ENCODE results near the gene ITPRIPL1.

The ITPRIPL1 gene

DNA sequence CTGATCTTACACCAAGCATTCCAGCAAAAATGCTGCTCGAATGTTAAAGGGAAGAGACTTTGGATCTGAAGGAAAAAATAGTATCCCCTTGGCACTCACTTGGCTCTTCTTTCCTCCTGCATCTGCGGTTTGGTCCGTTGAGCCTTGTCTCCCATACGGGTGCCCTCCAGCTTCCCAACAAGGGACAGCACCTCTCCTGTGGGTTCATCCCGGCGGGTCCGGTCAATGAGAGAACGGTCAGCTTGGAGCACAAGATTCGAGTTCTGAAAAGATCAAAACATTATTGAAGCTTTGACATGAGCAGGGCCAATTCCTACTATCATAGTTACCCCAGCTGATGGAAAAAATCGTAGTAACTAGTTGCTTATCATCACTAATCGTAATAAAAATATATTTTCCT is 20.5 kb upstream of the ITPRIPL1 start:
- no peak for DNase-seq (ENCODE audit: low read depth, low spot score)
- Histone ChIP-seq H3K4me1 (ENCODE audit: insufficient read depth, insufficient read length) (no peaks in the 10 kb centered on the region), H3K36me3 (ENCODE audit: insufficient read depth, insufficient read length, low read length) (peaks cover 51% of the 10 kb centered on the region), H3K4me3 (ENCODE audit: insufficient read length, low read depth) (peak overlapping the region; percentile 94), H3K27me3 (ENCODE audit: insufficient read depth, insufficient read length) (no peaks in the 10 kb centered on the region), H3K9ac (ENCODE audit: insufficient read length, low read depth) (peak overlapping the region; percentile 99), H3K9me3 (ENCODE audit: insufficient read depth, low read length) (no peaks in the 10 kb centered on the region)
- no peak for TF ChIP-seq YY1 (IDR thresholded peaks at IDR 0.05; ENCODE audit: insufficient read depth, insufficient read length)
- no peak for TF ChIP-seq SUZ12 (IDR thresholded peaks at IDR 0.05; ENCODE audit: extremely low read depth, insufficient read depth, insufficient read length)

DNA sequence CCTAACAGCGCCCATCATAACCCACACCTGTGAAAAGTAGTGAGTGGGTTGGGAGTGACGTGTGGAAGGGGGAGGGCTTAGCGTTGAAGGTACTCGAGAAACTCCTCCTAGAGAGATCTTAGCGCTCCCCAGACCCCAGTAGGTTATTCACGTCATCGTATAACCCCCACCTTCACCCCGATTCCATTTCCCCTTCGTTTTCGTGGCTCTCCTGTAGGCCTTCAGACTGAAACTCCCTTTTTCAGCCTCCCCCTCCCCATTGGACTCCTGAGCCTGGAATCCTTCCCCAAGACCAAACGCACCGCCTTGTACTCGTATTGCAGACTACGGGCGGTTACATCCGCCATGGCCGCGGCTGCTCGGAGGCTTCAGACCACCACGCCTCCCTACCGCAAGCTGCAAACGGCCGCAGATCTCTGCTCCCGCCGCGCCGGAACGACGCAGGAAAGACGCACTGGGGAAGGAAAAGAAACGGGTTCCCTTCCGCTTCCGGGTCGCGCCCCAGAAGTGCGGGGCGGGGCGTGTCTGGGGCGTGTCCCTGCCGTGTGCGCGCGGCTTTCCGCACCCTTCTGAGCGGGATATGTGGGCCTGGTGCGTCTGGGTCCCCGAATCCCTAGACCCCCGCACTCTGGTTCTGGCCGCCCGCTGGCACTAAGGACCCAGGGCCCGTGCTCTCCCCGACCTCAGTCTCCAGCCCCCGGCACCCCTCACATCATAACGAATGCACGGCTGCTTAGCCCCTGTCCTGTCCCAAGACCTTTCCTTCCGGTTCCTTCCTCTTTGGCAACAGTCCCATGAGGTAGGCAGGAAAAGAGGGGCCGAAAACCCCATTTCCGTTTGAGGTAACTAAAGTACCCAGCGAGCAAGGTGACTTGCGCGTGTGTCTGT is 19.8 kb upstream of the ITPRIPL1 start, which contains the start of gene SNRNP200:
TSS of gene SNRNP200 (minus strand) at position 456 of the 888 bp plus-strand sequence. CDS start at position 347, 109 bp downstream.
- TF ChIP-seq ZNF274 (IDR thresholded peaks at IDR 0.05; ENCODE audit: low read depth, low read length) (no peak), SUZ12 (IDR thresholded peaks at IDR 0.05; ENCODE audit: extremely low read depth, insufficient read depth, insufficient read length) (no peak), YY1 (IDR thresholded peaks at IDR 0.05; ENCODE audit: insufficient read depth, insufficient read length) (no peak)
- peak within 1 kb of the TSS; percentile 99 for H3K9ac ChIP-seq (ENCODE audit: insufficient read length, low read depth)
- H3K27me3 ChIP-seq (ENCODE audit: insufficient read depth, insufficient read length), result no peaks in the 10 kb centered on the region
- peak within 1 kb of the TSS; percentile 94 for H3K4me3 ChIP-seq (ENCODE audit: insufficient read length, low read depth)
- H3K4me1 ChIP-seq (ENCODE audit: insufficient read depth, insufficient read length), result no peaks in the 10 kb centered on the region
- H3K36me3 ChIP-seq (ENCODE audit: insufficient read depth, insufficient read length, low read length), result peaks cover 43% of the 10 kb centered on the region
- peak; percentile 81 for DNase-seq (ENCODE audit: low read depth, low spot score)
- no peaks in the 10 kb centered on the region for H3K9me3 ChIP-seq (ENCODE audit: insufficient read depth, low read length)

DNA sequence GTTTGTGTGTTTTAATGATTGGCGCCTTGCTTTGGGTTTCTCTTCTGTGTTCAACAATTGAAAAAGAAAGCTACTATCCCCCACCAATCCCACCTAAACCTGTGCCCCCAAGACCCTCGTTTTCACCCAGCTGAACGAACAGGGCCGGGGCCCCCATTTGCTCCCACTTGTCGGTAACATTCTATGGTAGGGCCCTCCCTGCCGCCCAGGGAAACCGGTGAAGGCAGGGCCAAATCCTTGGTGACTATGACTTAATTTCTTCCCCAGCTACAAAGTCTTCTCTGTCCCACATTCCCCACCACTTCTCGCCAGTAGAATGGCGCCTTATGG is 19.2 kb upstream of the ITPRIPL1 start:
- DNase-seq (ENCODE audit: low read depth, low spot score), result no peak
- peaks cover 38% of the 10 kb centered on the region for H3K36me3 ChIP-seq (ENCODE audit: insufficient read depth, insufficient read length, low read length)
- peak overlapping the region; percentile 99 for H3K9ac ChIP-seq (ENCODE audit: insufficient read length, low read depth)
- TF ChIP-seq ZNF274 (IDR thresholded peaks at IDR 0.05; ENCODE audit: low read depth, low read length), result no peak
- TF ChIP-seq SUZ12 (IDR thresholded peaks at IDR 0.05; ENCODE audit: extremely low read depth, insufficient read depth, insufficient read length), result no peak
- no peak for TF ChIP-seq YY1 (IDR thresholded peaks at IDR 0.05; ENCODE audit: insufficient read depth, insufficient read length)
- no peaks in the 10 kb centered on the region for H3K27me3 ChIP-seq (ENCODE audit: insufficient read depth, insufficient read length)
- H3K4me1 ChIP-seq (ENCODE audit: insufficient read depth, insufficient read length), result no peaks in the 10 kb centered on the region
- no peaks in the 10 kb centered on the region for H3K9me3 ChIP-seq (ENCODE audit: insufficient read depth, low read length)
- peak overlapping the region; percentile 94 for H3K4me3 ChIP-seq (ENCODE audit: insufficient read length, low read depth)

DNA sequence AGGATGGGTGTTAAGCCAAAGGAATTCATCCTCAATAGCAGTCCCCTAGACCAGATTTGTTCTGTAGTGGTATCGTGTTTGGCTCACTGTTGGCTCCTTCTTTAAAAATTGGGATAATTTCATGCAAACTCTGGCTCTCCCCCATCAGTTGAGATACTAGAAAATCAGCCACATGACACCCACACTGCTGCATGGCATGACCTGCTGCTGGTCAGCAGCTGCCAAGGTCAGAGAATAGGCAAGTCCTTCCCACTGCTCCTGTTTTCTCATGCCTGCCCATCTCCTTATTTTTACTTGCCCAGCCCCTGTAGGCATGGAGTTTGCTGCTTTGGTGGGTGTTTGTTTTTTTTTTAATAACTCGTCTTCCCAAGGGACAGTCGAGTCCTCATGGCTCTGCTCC is 18.7 kb upstream of the ITPRIPL1 start:
- no peak for DNase-seq (ENCODE audit: low read depth, low spot score)
- Histone ChIP-seq H3K4me3 (ENCODE audit: insufficient read length, low read depth) (peak overlapping the region; percentile 94), H3K4me1 (ENCODE audit: insufficient read depth, insufficient read length) (no peaks in the 10 kb centered on the region), H3K27me3 (ENCODE audit: insufficient read depth, insufficient read length) (no peaks in the 10 kb centered on the region), H3K9ac (ENCODE audit: insufficient read length, low read depth) (peak overlapping the region; percentile 99), H3K36me3 (ENCODE audit: insufficient read depth, insufficient read length, low read length) (peaks cover 34% of the 10 kb centered on the region), H3K9me3 (ENCODE audit: insufficient read depth, low read length) (no peaks in the 10 kb centered on the region)
- TF ChIP-seq SUZ12 (IDR thresholded peaks at IDR 0.05; ENCODE audit: extremely low read depth, insufficient read depth, insufficient read length) (no peak), ZNF274 (IDR thresholded peaks at IDR 0.05; ENCODE audit: low read depth, low read length) (no peak), YY1 (IDR thresholded peaks at IDR 0.05; ENCODE audit: insufficient read depth, insufficient read length) (no peak)

DNA sequence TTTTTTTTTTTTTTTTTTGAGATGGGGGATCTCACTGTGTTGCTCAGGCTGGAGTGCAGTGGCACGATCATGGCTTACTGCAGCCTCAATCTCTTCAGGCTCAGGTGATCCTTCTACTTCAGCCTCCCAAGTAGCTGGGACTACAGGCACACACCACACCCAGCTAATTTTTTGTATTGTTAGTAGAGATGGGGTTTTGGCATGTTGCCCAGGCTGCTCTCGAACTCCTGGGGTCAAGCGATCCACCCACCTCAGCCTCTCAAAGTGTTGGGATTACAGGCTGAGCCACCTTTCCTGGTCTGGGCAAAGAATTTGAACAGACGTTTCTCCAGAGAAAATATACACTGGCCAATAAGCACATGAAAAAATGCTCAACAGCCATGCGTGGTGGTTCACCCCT is 16.9 kb upstream of the ITPRIPL1 start:
- Histone ChIP-seq H3K4me1 (ENCODE audit: insufficient read depth, insufficient read length) (no peaks in the 10 kb centered on the region), H3K27me3 (ENCODE audit: insufficient read depth, insufficient read length) (no peaks in the 10 kb centered on the region), H3K9me3 (ENCODE audit: insufficient read depth, low read length) (no peaks in the 10 kb centered on the region), H3K9ac (ENCODE audit: insufficient read length, low read depth) (no peak overlapping the region), H3K36me3 (ENCODE audit: insufficient read depth, insufficient read length, low read length) (peaks cover 15% of the 10 kb centered on the region), H3K4me3 (ENCODE audit: insufficient read length, low read depth) (no peak overlapping the region)
- TF ChIP-seq YY1 (IDR thresholded peaks at IDR 0.05; ENCODE audit: insufficient read depth, insufficient read length) (no peak), SUZ12 (IDR thresholded peaks at IDR 0.05; ENCODE audit: extremely low read depth, insufficient read depth, insufficient read length) (no peak), ZNF274 (IDR thresholded peaks at IDR 0.05; ENCODE audit: low read depth, low read length) (no peak)
- no peak for DNase-seq (ENCODE audit: low read depth, low spot score)

DNA sequence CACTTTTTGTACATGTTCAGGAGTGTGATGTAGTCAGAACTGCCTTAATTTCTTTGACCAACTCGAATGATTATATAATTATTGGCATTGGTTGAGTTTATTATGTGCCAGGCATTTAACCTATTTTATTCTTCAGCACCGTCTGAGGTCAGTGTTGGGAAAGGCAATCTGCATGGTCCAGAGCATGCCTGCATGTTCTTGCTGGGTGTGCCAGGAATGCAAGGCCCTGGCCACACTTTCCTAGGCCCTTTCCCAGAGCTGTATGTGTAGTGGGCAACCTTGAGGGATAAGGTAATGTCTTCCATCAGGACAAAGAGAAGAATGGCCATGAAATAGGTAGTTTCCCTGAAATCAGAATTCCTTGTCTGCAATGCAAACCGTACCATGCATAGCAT is 10.1 kb upstream of the ITPRIPL1 start:
- Histone ChIP-seq H3K4me3 (ENCODE audit: insufficient read length, low read depth) (no peak overlapping the region), H3K9ac (ENCODE audit: insufficient read length, low read depth) (no peak overlapping the region), H3K4me1 (ENCODE audit: insufficient read depth, insufficient read length) (peaks cover 6% of the 10 kb centered on the region), H3K27me3 (ENCODE audit: insufficient read depth, insufficient read length) (peaks cover 10% of the 10 kb centered on the region), H3K9me3 (ENCODE audit: insufficient read depth, low read length) (no peaks in the 10 kb centered on the region; the same call in 1 of the 2 replicates), H3K36me3 (ENCODE audit: insufficient read depth, insufficient read length, low read length) (no peaks in the 10 kb centered on the region)
- TF ChIP-seq ZNF274 (IDR thresholded peaks at IDR 0.05; ENCODE audit: low read depth, low read length) (no peak), SUZ12 (IDR thresholded peaks at IDR 0.05; ENCODE audit: extremely low read depth, insufficient read depth, insufficient read length) (no peak), YY1 (IDR thresholded peaks at IDR 0.05; ENCODE audit: insufficient read depth, insufficient read length) (no peak)
- no peak for DNase-seq (ENCODE audit: low read depth, low spot score)

DNA sequence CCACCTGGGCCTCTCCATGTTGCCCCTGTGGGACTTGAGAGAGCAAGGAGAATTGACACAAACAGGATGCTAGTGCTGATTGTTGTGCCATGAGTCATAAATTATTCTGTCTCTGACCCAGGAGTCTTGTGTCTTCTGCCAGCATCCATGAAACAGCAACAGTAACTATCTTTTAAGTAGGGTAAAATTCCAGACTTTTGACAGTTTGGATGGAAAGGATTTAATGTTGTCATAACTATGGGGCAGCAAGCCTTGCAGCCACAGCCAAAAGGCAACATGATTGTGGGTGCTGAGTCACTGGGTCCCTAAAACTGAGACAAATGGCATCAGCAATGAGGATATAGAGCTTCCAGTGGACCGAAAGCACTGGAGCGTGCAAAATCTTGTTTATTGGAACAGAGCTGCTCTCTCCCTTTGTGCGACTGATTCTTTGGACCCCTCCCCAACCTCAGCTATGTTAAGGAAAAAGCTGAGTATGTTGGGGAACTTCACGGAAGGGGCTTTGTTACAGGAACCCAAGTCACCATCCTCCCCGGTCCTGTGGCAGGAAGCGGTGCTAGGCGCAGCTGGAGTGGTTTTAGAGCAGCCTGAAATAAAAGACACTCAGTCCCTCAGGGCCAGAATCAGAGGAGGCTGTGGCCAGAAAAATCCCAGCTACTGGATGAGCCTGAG is 9.6 kb upstream of the ITPRIPL1 start:
- Histone ChIP-seq H3K9me3 (ENCODE audit: insufficient read depth, low read length) (no peaks in the 10 kb centered on the region; the same call in 1 of the 2 replicates), H3K36me3 (ENCODE audit: insufficient read depth, insufficient read length, low read length) (no peaks in the 10 kb centered on the region), H3K4me1 (ENCODE audit: insufficient read depth, insufficient read length) (peaks cover 6% of the 10 kb centered on the region), H3K9ac (ENCODE audit: insufficient read length, low read depth) (no peak overlapping the region), H3K27me3 (ENCODE audit: insufficient read depth, insufficient read length) (peaks cover 15% of the 10 kb centered on the region), H3K4me3 (ENCODE audit: insufficient read length, low read depth) (no peak overlapping the region)
- DNase-seq (ENCODE audit: low read depth, low spot score), result no peak
- TF ChIP-seq YY1 (IDR thresholded peaks at IDR 0.05; ENCODE audit: insufficient read depth, insufficient read length) (no peak), SUZ12 (IDR thresholded peaks at IDR 0.05; ENCODE audit: extremely low read depth, insufficient read depth, insufficient read length) (no peak), ZNF274 (IDR thresholded peaks at IDR 0.05; ENCODE audit: low read depth, low read length) (no peak)

Measured in NT2/D1 (cell line).